HepG2 (cell line): ENCODE data around the gene ZBED1.

Experiments
- CTCF ChIP-seq: sonication (generic); formaldehyde crosslinking; IDR thresholded peaks from 2 replicates; pipeline ENCODE4 v1.5.0; 2020; ENCODE audit warnings: mild to moderate bottlenecking, missing genetic modification reagents, moderate library complexity
- HIC2 ChIP-seq: sonication (generic); formaldehyde crosslinking; IDR thresholded peaks from 2 replicates; pipeline ENCODE4 v1.9.0; 2022; ENCODE audit warnings: low read depth, missing genetic modification reagents
- KMT2B ChIP-seq: IDR thresholded peaks from 2 replicates; pipeline ENCODE4 v1.6.1; 2016; ENCODE audit warnings: missing genetic modification reagents, missing compliant biosample characterization
- MAX ChIP-seq: IDR thresholded peaks from 2 replicates; pipeline ENCODE4 v1.6.1; 2012; ENCODE audit warnings: inconsistent platforms
- PPARG ChIP-seq: conservative IDR thresholded peaks from 2 replicates; pipeline ENCODE4 v1.6.1; 2016; ENCODE audit warnings: missing biosample characterization, missing genetic modification reagents
- ZBTB33 ChIP-seq: sonication (generic); formaldehyde crosslinking; IDR thresholded peaks from 2 replicates; pipeline ENCODE4 v1.4.0; 2020; ENCODE audit warnings: missing genetic modification reagents
- ZNF207 ChIP-seq: fragments of 450-650 bp; IDR thresholded peaks from 2 replicates; pipeline ENCODE4 v1.6.1; 2016; ENCODE audit warnings: antibody characterized with exemption, borderline replicate concordance
- ZNF333 ChIP-seq: sonication (generic); formaldehyde crosslinking; IDR thresholded peaks from 2 replicates; pipeline ENCODE4 v1.4.0; 2020; ENCODE audit warnings: mild to moderate bottlenecking, missing genetic modification reagents, borderline replicate concordance
- ZNF512B ChIP-seq: sonication (generic); formaldehyde crosslinking; IDR thresholded peaks from 2 replicates; pipeline ENCODE4 v1.5.1; 2020; ENCODE audit warnings: missing genetic modification reagents, mild to moderate bottlenecking, borderline replicate concordance
- ZNF639 ChIP-seq: conservative IDR thresholded peaks from 2 replicates; pipeline ENCODE4 v1.6.1; 2018; ENCODE audit warnings: missing genetic modification reagents

- no peak for TF ChIP-seq ZNF639
- TF ChIP-seq ZNF512B (CRISPR knock-in tag) = no peak
- no peak for TF ChIP-seq ZNF207
- TF ChIP-seq CTCF (CRISPR knock-in tag) = no peak
- TF ChIP-seq MAX = no peak
- no peak for TF ChIP-seq ZNF333 (CRISPR knock-in tag)
- TF ChIP-seq HIC2 (CRISPR knock-in tag) = no peak
- TF ChIP-seq PPARG (CRISPR knock-in tag) = no peak
- TF ChIP-seq KMT2B = no peak
- no peak for TF ChIP-seq ZBTB33 (CRISPR knock-in tag)
These were observed 59.3 kb downstream of the ZBED1 start for GRCh38 chrX:2441466-2441865.
